A673 (cell line): ENCODE results near the gene HMCN1. TPM values are rescaled to one million over a fixed set of nuclear protein-coding genes. Genes with fewer than 3 reads are reported as not detected.

Experiments used
- BruUV-seq: library from RNA; stranded (reverse); fragments of 400-500 nt; replicated peaks from 2 replicates; lab custom pipeline; 2021; lab: Mats Ljungman, UMichigan
- CTCF ChIA-PET: fragments of 300-600 bp; sonication (Branson Sonifier 250); formaldehyde crosslinking; loops from one replicate; lab custom pipeline; 2022; ENCODE audit warnings: antibody characterized with exemption; lab: Charles Lee
- POLR2A ChIA-PET: fragments of 300-600 bp; sonication (Branson Sonifier 250); formaldehyde crosslinking; loops from one replicate; lab custom pipeline; 2022; ENCODE audit warnings: antibody characterized with exemption; ENCODE audit not compliant: low non-redundant PET; lab: Charles Lee
- DNase-seq: peaks from one replicate; pipeline ENCODE4 v3.0.0-alpha.2; 2015; ENCODE audit warnings: low spot score
- H3K27ac ChIP-seq: fragments of 200-600 bp; sonication (generic); 2 replicates; pipeline ENCODE4 v1.5.1; 2016; ENCODE audit warnings: mixed run types, low read depth, mild to moderate bottlenecking, mixed read lengths, antibody characterized with exemption, low read length; ENCODE audit not compliant: poor library complexity, severe bottlenecking
- H3K27me3 ChIP-seq: fragments of 200-600 bp; sonication (generic); replicated peaks from 2 replicates; pipeline ENCODE4 v1.6.1; 2017; ENCODE audit warnings: mixed run types, low read depth, mild to moderate bottlenecking, mixed read lengths, antibody characterized with exemption, low read length; ENCODE audit not compliant: insufficient read depth, poor library complexity
- H3K36me3 ChIP-seq: fragments of 200-600 bp; sonication (generic); 2 replicates; pipeline ENCODE4 v1.6.1; 2016; ENCODE audit warnings: mixed run types, mild to moderate bottlenecking, mixed read lengths, antibody characterized with exemption, low read length; ENCODE audit not compliant: insufficient read depth, poor library complexity, severe bottlenecking
- H3K4me1 ChIP-seq: fragments of 200-600 bp; sonication (generic); 2 replicates; pipeline ENCODE4 v1.6.1; 2017; ENCODE audit warnings: mixed run types, mild to moderate bottlenecking, mixed read lengths, antibody characterized with exemption, low read length; ENCODE audit not compliant: insufficient read depth, poor library complexity, severe bottlenecking
- H3K4me3 ChIP-seq: fragments of 200-600 bp; sonication (generic); 2 replicates; pipeline ENCODE4 v1.5.1; 2016; ENCODE audit warnings: low read depth, mixed run types, mild to moderate bottlenecking, mixed read lengths, low read length; ENCODE audit not compliant: poor library complexity, severe bottlenecking
- H3K9me3 ChIP-seq: fragments of 200-600 bp; sonication (generic); 2 replicates; pipeline ENCODE4 v1.6.1; 2016; ENCODE audit warnings: mixed run types, low read depth, mild to moderate bottlenecking, mixed read lengths, antibody characterized with exemption, low read length; ENCODE audit not compliant: poor library complexity, severe bottlenecking
- CTCF ChIP-seq: fragments of 300-800, 200-600 bp; sonication (generic); conservative IDR thresholded peaks from 2 replicates; pipeline ENCODE4 v1.5.1; 2017; ENCODE audit warnings: low read depth, mild to moderate bottlenecking, antibody characterized with exemption, low read length, moderate library complexity, mixed read lengths
- EZH2 ChIP-seq: fragments of 200-600 bp; sonication (generic); IDR thresholded peaks from 2 replicates; pipeline ENCODE4 v1.6.1; 2017; ENCODE audit warnings: borderline replicate concordance, low read depth, mild to moderate bottlenecking, mixed read lengths, antibody characterized with exemption, low read length; ENCODE audit not compliant: poor library complexity, severe bottlenecking
- intact Hi-C: fragments of 100-400 bp; cut with micrococcal nuclease; formaldehyde crosslinking; loops from one replicate; pipeline ENCODE4 v1.10.0; 2022; ENCODE audit not compliant: unreplicated experiment
- total RNA-seq: library from RNA; stranded (reverse); gene quantifications from 2 replicates; pipeline ENCODE4 v1.2.3, GENCODE V29; 2021

The HMCN1 gene
- total RNA-seq, 1 experiment from 2014 or later: 134 TPM

- ChIA-PET CTCF (no interaction called here), POLR2A (no interaction called here)
- Histone ChIP-seq H3K4me3 (no peak overlapping the region), H3K4me1 (peaks cover 48% of the 10 kb centered on the region), H3K27ac (no peak overlapping the region), H3K36me3 (no peaks in the 10 kb centered on the region), H3K27me3 (no peaks in the 10 kb centered on the region), H3K9me3 (no peaks in the 10 kb centered on the region)
- no peak for DNase-seq
- BruUV-seq: no TSS peak
- TF ChIP-seq EZH2 (no peak), CTCF (no peak)
- intact Hi-C loops: loop anchor here (10.0 kb wide), 1 partner anchor 248 kb away; no protein-coding TSS in a partner anchor
These were observed 82.3 kb downstream of the HMCN1 start for GRCh38 chr1:185816460-185816859.

- ChIA-PET CTCF (no interaction called here), POLR2A (no interaction called here)
- Histone ChIP-seq H3K4me3 (no peak overlapping the region), H3K4me1 (peaks cover 42% of the 10 kb centered on the region), H3K27ac (no peak overlapping the region), H3K27me3 (no peaks in the 10 kb centered on the region), H3K9me3 (no peaks in the 10 kb centered on the region), H3K36me3 (no peaks in the 10 kb centered on the region)
- DNase-seq: no peak
- intact Hi-C loops: loop anchor here (10.0 kb wide), 1 partner anchor 245 kb away; no protein-coding TSS in a partner anchor
- no TSS peak for BruUV-seq
- TF ChIP-seq CTCF (no peak), EZH2 (no peak)
These were observed 85.6 kb downstream of the HMCN1 start for GRCh38 chr1:185819798-185820197.

GRCh38 chr1:185821612-185822385 lies 87.6 kb downstream of the HMCN1 start:
- no peaks in the 10 kb centered on the region for H3K36me3 ChIP-seq
- TF ChIP-seq EZH2 (no peak), CTCF (peak; percentile 43; the same call in 1 of the 2 replicates)
- CTCF ChIA-PET: interaction anchor here (0.6 to 0.7 kb wide), 2 partner anchors 101 to 113 kb away, joined by 3 read pairs; no protein-coding TSS in a partner anchor
- no peak overlapping the region for H3K4me3 ChIP-seq
- no peak overlapping the region for H3K27ac ChIP-seq
- no TSS peak for BruUV-seq
- H3K9me3 ChIP-seq: no peaks in the 10 kb centered on the region
- POLR2A ChIA-PET: no interaction called here
- no peaks in the 10 kb centered on the region for H3K27me3 ChIP-seq
- intact Hi-C loops: no loop called here
- H3K4me1 ChIP-seq: peaks cover 33% of the 10 kb centered on the region
- DNase-seq: no peak
